GM06990 (cell line): ENCODE results near the gene EPAS1.

Experiments used
- DNase-seq: peaks from one replicate; pipeline ENCODE4 v3.0.0-alpha.2; 2011; ENCODE audit not compliant: insufficient read length; ENCODE audit errors: extremely low read depth
- H3K27me3 ChIP-seq: replicated peaks from 2 replicates; pipeline ENCODE4 v1.6.0; 2011; ENCODE audit warnings: low read length; ENCODE audit not compliant: control insufficient read depth, insufficient read depth
- H3K36me3 ChIP-seq: 2 replicates; pipeline ENCODE4 v1.5.1; 2011; ENCODE audit warnings: low read length; ENCODE audit not compliant: control insufficient read depth, insufficient read depth
- H3K4me3 ChIP-seq: replicated peaks from 2 replicates; pipeline ENCODE4 v1.5.1; 2011; ENCODE audit warnings: low read depth, mild to moderate bottlenecking, control low read depth, low read length
- CTCF ChIP-seq: IDR thresholded peaks from 2 replicates; pipeline ENCODE4 v1.5.1; 2011; ENCODE audit warnings: low read length, control low read depth, mild to moderate bottlenecking, inconsistent platforms; ENCODE audit not compliant: insufficient read depth, poor library complexity, severe bottlenecking

Gene EPAS1

GRCh38 chr2:46407852-46408455 lies 110.7 kb downstream of the EPAS1 start:
- TF ChIP-seq CTCF: no peak
- H3K27me3 ChIP-seq: peaks cover 1% of the 10 kb centered on the region; the same call in 1 of the 2 replicates
- H3K4me3 ChIP-seq: no peak overlapping the region
- H3K36me3 ChIP-seq: no peaks in the 10 kb centered on the region
- no peak for DNase-seq

- TF ChIP-seq CTCF: no peak
- no peaks in the 10 kb centered on the region for H3K36me3 ChIP-seq
- H3K4me3 ChIP-seq: no peak overlapping the region
- DNase-seq: no peak
- peaks cover 1% of the 10 kb centered on the region; the same call in 1 of the 2 replicates for H3K27me3 ChIP-seq
Measured at GRCh38 chr2:46409756-46410155, 112.5 kb downstream of the EPAS1 start.

GRCh38 chr2:46410273-46411244 lies 113.4 kb downstream of the EPAS1 start:
- Histone ChIP-seq H3K27me3 (no peaks in the 10 kb centered on the region; the same call in 1 of the 2 replicates), H3K36me3 (no peaks in the 10 kb centered on the region), H3K4me3 (no peak overlapping the region)
- no peak for DNase-seq
- no peak for TF ChIP-seq CTCF

- Histone ChIP-seq H3K27me3 (no peaks in the 10 kb centered on the region; the same call in 1 of the 2 replicates), H3K36me3 (no peaks in the 10 kb centered on the region), H3K4me3 (no peak overlapping the region)
- no peak for DNase-seq
- no peak for TF ChIP-seq CTCF
Measured at GRCh38 chr2:46411245-46411641, 114.0 kb downstream of the EPAS1 start.

GRCh38 chr2:46411985-46412384 lies 114.8 kb downstream of the EPAS1 start:
- no peak for DNase-seq
- H3K36me3 ChIP-seq: no peaks in the 10 kb centered on the region
- no peak overlapping the region for H3K4me3 ChIP-seq
- no peaks in the 10 kb centered on the region; the same call in 1 of the 2 replicates for H3K27me3 ChIP-seq
- no peak for TF ChIP-seq CTCF
